ENCODE results near the gene NLRP9.

The NLRP9 gene

DNA sequence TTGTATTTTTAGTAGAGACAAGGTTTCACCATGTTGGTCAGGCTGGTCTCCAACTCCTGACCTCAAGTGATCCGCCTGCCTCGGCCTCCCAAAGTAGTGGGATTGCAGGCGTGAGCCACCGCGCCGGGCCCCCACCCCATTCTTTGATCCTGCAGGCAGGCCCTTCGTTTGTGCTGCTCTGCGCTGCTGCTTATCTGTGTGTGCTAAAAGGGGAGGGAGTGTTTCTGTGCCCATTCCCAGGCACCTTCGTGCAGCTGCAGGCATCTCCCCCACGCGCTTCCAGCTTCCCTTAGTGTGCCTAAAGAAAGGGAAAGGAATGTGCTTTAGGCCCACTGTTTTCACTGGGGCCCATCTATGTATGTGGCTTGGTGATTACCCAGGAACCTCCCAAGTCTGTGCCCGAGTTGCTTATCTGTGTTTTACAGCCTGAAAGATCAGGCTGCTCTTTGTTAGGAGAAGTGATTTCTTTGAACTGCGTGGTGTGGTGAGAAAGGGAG is 36.0 kb downstream of the NLRP9 start:
- Histone ChIP-seq H3K4me3 (ENCODE audit: low read length) (no peak overlapping the region), H3K36me3 (ENCODE audit: control insufficient read depth, insufficient read depth, low read length, severe bottlenecking) (peaks cover 35% of the 10 kb centered on the region), H3K27me3 (replicated peaks; ENCODE audit: control insufficient read depth, insufficient read depth, low read length) (no peaks in the 10 kb centered on the region), H3K4me1 (ENCODE audit: control insufficient read depth, insufficient read depth, low read length) (no peaks in the 10 kb centered on the region), H3K9me3 (ENCODE audit: control insufficient read depth, low read length) (no peaks in the 10 kb centered on the region), H3K9ac (ENCODE audit: low read length) (no peak overlapping the region)
- no peak for DNase-seq (ENCODE audit: low read depth)

DNA sequence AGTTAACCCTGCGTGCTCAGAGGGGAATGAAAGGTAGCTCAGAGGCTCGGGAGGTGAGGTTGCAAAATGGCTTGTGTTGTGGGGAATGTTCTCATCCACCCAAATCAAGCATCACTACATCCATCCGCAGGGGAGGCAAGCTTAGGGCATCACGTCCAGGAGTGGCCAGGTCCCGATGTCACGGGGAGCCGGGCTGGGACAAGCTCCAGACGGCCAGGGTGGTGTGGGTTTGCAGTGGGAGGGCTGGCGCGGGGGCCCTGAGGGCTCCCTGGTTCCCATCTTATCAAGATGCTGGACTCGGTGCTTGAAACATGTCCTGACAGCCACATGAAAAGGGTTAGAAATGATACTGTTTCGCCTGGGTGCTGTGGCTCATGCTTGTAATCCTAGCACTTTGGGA is 37.4 kb downstream of the NLRP9 start:
- no peak for DNase-seq (ENCODE audit: low read depth)
- Histone ChIP-seq H3K27me3 (replicated peaks; ENCODE audit: control insufficient read depth, insufficient read depth, low read length) (no peaks in the 10 kb centered on the region), H3K4me3 (ENCODE audit: low read length) (no peak overlapping the region), H3K9me3 (ENCODE audit: control insufficient read depth, low read length) (no peaks in the 10 kb centered on the region), H3K4me1 (ENCODE audit: control insufficient read depth, insufficient read depth, low read length) (no peaks in the 10 kb centered on the region), H3K9ac (ENCODE audit: low read length) (no peak overlapping the region), H3K36me3 (ENCODE audit: control insufficient read depth, insufficient read depth, low read length, severe bottlenecking) (peaks cover 47% of the 10 kb centered on the region)

DNA sequence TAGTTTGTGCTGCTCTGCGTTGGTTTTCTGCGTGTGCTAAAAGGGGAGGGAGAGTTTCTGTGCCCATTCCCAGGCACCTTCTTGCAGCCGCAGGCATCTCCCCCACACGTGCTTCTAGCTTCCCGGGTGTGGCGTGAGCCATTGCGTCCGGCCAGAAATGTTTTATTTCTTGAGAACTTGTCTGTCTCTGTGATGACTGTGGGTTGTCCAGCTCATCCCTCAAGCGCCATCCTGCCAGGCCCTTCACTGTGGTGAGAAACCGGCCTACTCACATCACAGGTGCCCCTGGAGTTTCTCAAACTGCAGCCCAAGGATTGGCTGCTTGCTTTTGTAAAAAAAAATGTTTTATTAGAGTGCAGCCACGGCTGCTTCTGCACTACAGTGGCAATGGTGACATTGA is 39.0 kb downstream of the NLRP9 start:
- no peaks in the 10 kb centered on the region for H3K9me3 ChIP-seq (ENCODE audit: control insufficient read depth, low read length)
- no peaks in the 10 kb centered on the region for H3K27me3 ChIP-seq (replicated peaks; ENCODE audit: control insufficient read depth, insufficient read depth, low read length)
- no peak overlapping the region for H3K4me3 ChIP-seq (ENCODE audit: low read length)
- DNase-seq (ENCODE audit: low read depth): no peak
- H3K4me1 ChIP-seq (ENCODE audit: control insufficient read depth, insufficient read depth, low read length): no peaks in the 10 kb centered on the region
- H3K9ac ChIP-seq (ENCODE audit: low read length): no peak overlapping the region
- peaks cover 49% of the 10 kb centered on the region for H3K36me3 ChIP-seq (ENCODE audit: control insufficient read depth, insufficient read depth, low read length, severe bottlenecking)

DNA sequence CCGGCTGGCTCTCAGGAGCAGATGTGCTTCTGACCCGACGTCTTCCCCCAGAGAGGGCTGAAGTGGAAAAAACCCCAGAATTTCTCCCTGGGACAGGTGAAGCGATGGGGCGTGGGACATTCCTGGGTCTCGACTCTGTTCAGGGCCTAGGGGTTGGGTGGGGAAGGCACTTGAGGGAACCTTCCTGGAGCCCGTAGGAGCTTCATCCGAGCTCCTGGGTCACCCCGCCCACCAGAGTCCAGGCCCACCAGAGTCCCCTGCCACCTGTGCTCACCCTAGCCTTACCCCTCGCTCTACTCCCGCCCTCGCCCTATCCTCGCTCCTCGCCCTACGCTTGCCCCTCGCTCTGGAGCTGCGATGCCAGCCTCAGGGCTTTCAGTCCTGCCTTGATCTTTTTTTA is 39.9 kb downstream of the NLRP9 start:
- Histone ChIP-seq H3K9me3 (ENCODE audit: control insufficient read depth, low read length) (no peaks in the 10 kb centered on the region), H3K27me3 (replicated peaks; ENCODE audit: control insufficient read depth, insufficient read depth, low read length) (no peaks in the 10 kb centered on the region), H3K36me3 (ENCODE audit: control insufficient read depth, insufficient read depth, low read length, severe bottlenecking) (peaks cover 57% of the 10 kb centered on the region), H3K9ac (ENCODE audit: low read length) (no peak overlapping the region), H3K4me3 (ENCODE audit: low read length) (no peak overlapping the region), H3K4me1 (ENCODE audit: control insufficient read depth, insufficient read depth, low read length) (no peaks in the 10 kb centered on the region)
- DNase-seq (ENCODE audit: low read depth): no peak

DNA sequence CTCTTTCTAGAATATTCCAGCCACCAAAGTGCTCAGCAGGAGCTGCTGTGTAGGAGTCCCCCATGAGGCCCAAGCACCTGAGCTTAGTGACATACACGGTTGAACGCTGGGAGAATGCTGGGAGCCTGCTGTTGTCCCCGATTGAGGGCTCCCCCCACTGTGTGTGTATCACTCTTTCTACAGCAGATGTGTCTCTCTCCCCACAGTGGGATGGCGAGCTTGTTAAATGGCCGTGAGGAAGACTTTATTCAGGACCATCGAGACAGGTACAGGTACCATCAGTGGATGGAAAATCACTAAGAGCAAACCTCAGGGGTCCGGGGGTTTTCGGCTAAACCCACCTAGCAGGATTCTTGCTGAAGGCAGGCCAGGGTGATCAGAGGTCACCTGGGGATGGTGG is 40.5 kb downstream of the NLRP9 start:
- H3K36me3 ChIP-seq (ENCODE audit: control insufficient read depth, insufficient read depth, low read length, severe bottlenecking): peaks cover 63% of the 10 kb centered on the region

DNA sequence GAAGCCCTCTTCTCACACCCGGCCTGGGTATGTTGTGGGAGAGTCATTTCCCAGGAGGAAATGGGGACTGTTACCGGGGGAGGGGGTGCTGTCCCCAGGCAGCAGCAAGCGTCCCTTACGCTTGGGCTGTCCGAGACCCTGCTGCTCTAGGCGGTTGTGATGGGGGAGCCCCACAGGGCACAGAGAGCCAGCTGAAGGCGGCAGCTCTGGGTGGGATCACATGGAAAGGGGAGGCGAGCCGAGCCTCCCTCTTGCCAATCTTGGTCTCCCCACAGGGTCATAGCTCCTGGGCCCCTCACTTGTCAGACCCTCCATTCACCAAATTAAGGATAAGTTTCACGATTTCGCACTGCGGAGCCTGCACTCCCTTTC is 41.1 kb downstream of the NLRP9 start:
- Histone ChIP-seq H3K4me3 (ENCODE audit: low read length) (no peak overlapping the region), H3K9ac (ENCODE audit: low read length) (no peak overlapping the region), H3K36me3 (ENCODE audit: control insufficient read depth, insufficient read depth, low read length, severe bottlenecking) (peaks cover 66% of the 10 kb centered on the region), H3K27me3 (replicated peaks; ENCODE audit: control insufficient read depth, insufficient read depth, low read length) (no peaks in the 10 kb centered on the region), H3K4me1 (ENCODE audit: control insufficient read depth, insufficient read depth, low read length) (no peaks in the 10 kb centered on the region), H3K9me3 (ENCODE audit: control insufficient read depth, low read length) (no peaks in the 10 kb centered on the region)
- no peak for DNase-seq (ENCODE audit: low read depth)

More for the DNA sequence above, 40.5 kb downstream of the NLRP9 start:
- Histone ChIP-seq H3K4me1 (ENCODE audit: control insufficient read depth, insufficient read depth, low read length) (no peaks in the 10 kb centered on the region), H3K27me3 (replicated peaks; ENCODE audit: control insufficient read depth, insufficient read depth, low read length) (no peaks in the 10 kb centered on the region), H3K4me3 (ENCODE audit: low read length) (no peak overlapping the region), H3K9ac (ENCODE audit: low read length) (no peak overlapping the region), H3K9me3 (ENCODE audit: control insufficient read depth, low read length) (no peaks in the 10 kb centered on the region)
- no peak for DNase-seq (ENCODE audit: low read depth)

DNA sequence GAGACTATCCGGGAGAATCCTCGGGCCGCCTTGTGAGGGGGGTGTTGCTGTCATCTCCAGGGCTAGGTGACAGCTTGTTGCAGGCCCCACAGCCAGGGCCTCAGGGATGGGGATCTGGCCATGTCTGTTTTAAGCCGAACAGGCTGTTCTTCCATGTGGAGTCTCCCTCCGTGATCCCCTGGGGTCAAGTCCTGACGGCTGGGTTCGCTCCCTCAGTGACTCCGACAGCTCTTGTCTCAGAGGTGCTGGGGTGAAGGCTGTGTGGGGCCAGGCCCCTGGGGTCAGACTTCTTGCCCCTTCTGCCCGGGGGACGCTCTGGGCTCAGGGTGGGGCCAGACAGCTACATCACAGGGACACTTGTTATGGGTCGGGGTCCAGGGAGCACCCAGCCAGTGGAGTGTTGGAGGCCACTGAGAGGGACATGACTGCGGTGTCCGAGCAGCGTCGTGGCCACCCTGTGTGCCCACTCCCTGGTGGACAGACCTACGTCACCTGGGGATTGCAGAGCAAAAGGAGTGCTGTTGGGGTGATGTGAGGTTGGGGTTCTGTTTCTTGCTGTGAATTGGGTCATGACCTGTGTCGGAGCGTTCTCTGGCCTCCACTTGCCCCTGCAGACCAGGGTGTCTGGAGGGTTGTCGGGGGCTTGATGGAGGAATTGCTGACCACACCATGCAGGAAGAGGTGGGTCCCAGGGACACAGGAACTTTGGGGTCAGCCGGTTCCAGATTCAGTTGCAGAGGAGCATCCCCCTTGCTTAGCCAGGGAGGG is 41.7 kb downstream of the NLRP9 start:
- Histone ChIP-seq H3K9ac (ENCODE audit: low read length) (no peak overlapping the region), H3K36me3 (ENCODE audit: control insufficient read depth, insufficient read depth, low read length, severe bottlenecking) (peaks cover 70% of the 10 kb centered on the region)
- DNase-seq (ENCODE audit: low read depth): no peak

DNA sequence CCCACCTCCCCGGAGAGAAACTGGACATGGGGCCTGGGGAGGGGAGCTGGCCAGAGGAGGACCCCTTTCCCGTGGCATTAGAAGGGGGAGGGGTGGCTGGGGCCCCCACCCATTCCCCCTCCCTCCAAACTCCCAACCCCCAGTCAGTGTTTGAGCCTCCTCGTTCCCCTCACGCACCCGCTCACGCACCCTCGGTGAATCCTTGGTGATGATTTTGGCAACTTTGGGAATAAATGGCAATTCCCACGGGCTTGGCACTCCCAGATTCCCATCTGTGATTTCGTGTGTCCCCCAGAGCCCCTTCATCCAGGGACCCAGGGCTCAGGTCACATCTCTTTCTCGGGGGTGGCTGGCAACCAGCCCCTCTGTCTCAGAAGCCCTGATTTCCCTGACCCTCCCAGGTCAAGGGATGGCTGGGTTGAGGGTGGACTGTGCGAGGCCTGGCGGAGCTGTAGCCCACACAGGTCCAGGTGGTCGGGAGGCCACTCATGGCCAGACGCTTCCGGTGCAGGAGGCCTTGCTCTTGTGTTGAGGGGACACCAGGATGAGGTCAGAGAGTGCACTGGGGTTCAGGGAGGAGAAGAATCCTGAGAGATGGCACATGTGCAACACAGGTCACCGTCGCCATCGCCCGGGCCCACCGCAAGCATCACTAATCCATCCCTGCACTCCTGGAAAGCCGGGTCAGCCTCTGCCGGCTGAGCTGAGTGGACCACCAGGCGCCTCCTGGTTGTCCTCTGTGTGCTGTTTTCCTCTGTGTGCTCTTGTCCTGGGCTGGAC is 42.5 kb downstream of the NLRP9 start:
- DNase-seq (ENCODE audit: low read depth): no peak
- Histone ChIP-seq H3K4me1 (ENCODE audit: control insufficient read depth, insufficient read depth, low read length) (no peaks in the 10 kb centered on the region), H3K27me3 (replicated peaks; ENCODE audit: control insufficient read depth, insufficient read depth, low read length) (no peaks in the 10 kb centered on the region), H3K9ac (ENCODE audit: low read length) (no peak overlapping the region), H3K36me3 (ENCODE audit: control insufficient read depth, insufficient read depth, low read length, severe bottlenecking) (peaks cover 71% of the 10 kb centered on the region), H3K4me3 (ENCODE audit: low read length) (no peak overlapping the region), H3K9me3 (ENCODE audit: control insufficient read depth, low read length) (no peaks in the 10 kb centered on the region)

More for the DNA sequence above, 41.7 kb downstream of the NLRP9 start:
- no peaks in the 10 kb centered on the region for H3K27me3 ChIP-seq (replicated peaks; ENCODE audit: control insufficient read depth, insufficient read depth, low read length)
- no peaks in the 10 kb centered on the region for H3K9me3 ChIP-seq (ENCODE audit: control insufficient read depth, low read length)
- H3K4me3 ChIP-seq (ENCODE audit: low read length): no peak overlapping the region
- H3K4me1 ChIP-seq (ENCODE audit: control insufficient read depth, insufficient read depth, low read length): no peaks in the 10 kb centered on the region

DNA sequence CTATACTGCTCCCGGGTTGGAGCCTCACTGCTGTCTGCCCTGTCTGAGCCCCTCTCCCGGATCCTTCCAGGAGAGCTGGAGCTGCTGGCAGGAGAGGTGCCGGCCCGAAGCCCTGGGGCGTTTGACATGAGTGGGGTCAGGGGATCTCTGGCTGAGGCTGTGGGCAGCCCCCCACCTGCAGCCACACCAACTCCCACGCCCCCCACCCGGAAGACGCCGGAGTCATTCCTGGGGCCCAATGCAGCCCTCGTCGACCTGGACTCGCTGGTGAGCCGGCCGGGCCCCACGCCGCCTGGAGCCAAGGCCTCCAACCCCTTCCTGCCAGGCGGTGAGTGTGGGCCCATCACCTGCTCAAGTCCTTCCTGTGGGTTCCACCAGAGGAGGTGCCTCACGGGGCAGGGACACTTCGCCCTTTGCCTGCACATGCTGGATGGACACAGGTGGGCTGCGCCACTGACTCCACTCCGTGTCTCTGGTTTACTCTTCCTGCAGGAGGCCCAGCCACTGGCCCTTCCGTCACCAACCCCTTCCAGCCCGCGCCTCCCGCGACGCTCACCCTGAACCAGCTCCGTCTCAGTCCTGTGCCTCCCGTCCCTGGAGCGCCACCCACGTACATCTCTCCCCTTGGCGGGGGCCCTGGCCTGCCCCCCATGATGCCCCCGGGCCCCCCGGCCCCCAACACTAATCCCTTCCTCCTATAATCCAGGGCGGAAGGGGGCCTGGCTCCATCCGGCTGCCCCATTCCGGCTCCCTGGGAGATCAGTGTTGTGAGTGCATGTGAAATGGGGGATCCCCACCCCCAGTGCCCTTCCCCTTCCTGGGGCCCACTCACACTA is 43.3 kb downstream of the NLRP9 start:
- H3K36me3 ChIP-seq (ENCODE audit: control insufficient read depth, insufficient read depth, low read length, severe bottlenecking): peaks cover 74% of the 10 kb centered on the region
- DNase-seq (ENCODE audit: low read depth): no peak
- no peaks in the 10 kb centered on the region for H3K4me1 ChIP-seq (ENCODE audit: control insufficient read depth, insufficient read depth, low read length)
- no peak overlapping the region for H3K9ac ChIP-seq (ENCODE audit: low read length)
- no peaks in the 10 kb centered on the region for H3K27me3 ChIP-seq (replicated peaks; ENCODE audit: control insufficient read depth, insufficient read depth, low read length)
- H3K9me3 ChIP-seq (ENCODE audit: control insufficient read depth, low read length): no peaks in the 10 kb centered on the region
- no peak overlapping the region for H3K4me3 ChIP-seq (ENCODE audit: low read length)

DNA sequence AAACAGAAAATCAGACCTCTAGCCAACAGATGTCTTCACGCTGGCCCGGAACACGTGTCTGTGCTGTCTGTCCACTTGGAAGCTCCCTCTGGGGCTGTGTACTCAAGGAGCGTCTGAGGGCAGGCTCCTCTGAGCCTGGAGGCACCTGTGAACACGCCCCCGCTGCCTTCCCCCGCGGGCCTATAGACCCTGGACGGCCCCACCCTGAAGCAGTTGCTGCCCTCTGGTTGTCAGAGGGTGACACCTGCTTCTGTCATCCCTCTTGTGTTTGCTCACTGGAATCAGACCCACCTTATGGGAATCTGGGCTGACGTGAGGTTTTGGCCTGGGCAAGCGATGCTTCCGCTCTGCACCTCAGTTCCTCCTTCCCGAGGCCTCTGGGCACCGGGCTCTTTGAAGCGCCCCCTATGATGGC is 44.0 kb downstream of the NLRP9 start:
- peaks cover 76% of the 10 kb centered on the region for H3K36me3 ChIP-seq (ENCODE audit: control insufficient read depth, insufficient read depth, low read length, severe bottlenecking)
- H3K4me3 ChIP-seq (ENCODE audit: low read length): no peak overlapping the region
- H3K4me1 ChIP-seq (ENCODE audit: control insufficient read depth, insufficient read depth, low read length): no peaks in the 10 kb centered on the region
- no peaks in the 10 kb centered on the region for H3K27me3 ChIP-seq (replicated peaks; ENCODE audit: control insufficient read depth, insufficient read depth, low read length)
- no peak for DNase-seq (ENCODE audit: low read depth)
- H3K9ac ChIP-seq (ENCODE audit: low read length): no peak overlapping the region
- no peaks in the 10 kb centered on the region for H3K9me3 ChIP-seq (ENCODE audit: control insufficient read depth, low read length)

All from adipocyte (in vitro differentiated cells).